ENCODE results near the gene SFTA2. TPM values are rescaled to one million over a fixed set of nuclear protein-coding genes. Genes with fewer than 3 reads are reported as not detected.

Gene SFTA2
- total and polyA plus RNA-seq, 9 of the 15 experiments (the other 6 are each of a cell fraction or from before 2014, with no cell fraction given): not detected

DNA sequence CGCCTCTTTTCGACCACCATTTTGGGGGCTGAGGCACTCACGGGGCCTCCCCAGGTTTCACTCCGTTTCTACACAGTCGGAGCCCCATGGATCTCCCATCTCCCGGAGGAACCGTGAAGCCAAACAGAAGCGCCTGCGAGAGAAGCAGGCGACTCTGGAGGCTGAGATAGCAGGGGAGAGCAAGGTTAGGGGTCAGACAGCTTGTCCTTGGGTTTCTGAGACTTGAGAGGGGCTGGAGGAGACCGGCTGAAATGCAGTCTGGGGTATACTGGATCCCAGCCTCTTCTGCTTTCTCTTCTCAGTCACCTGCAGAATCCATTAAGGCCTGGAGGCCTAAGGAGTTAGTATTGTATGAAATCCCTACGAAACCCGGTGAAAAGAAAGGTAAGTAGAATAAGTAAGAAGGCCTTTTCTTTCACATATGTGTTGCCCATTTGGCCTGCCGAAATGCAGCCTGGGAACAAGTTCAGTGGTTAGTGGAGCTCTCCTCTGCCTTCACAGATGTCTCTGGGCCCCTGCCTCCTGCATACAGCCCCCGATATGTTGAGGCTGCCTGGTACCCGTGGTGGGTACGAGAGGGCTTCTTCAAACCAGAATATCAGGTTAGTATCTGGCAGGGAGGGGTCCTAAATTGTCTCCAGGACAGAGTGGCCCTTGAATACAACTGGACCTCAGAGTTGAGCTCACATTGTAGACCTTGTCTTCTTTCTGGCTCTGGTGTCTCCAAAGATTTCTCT, 16.9 kb downstream of the SFTA2 start (continued):
- TF ChIP-seq CHD1 (IDR thresholded peaks at IDR 0.05; ENCODE audit: low read length) (peak; percentile 0), NELFE (IDR thresholded peaks at IDR 0.05; ENCODE audit: insufficient read depth, insufficient read length) (no peak), ZNF589 (CRISPR knock-in tag; IDR thresholded peaks at IDR 0.05; ENCODE audit: low read depth) (peak; percentile 67; the same call in 1 of the 2 replicates), POLR2AphosphoS5 (IDR thresholded peaks at IDR 0.05; ENCODE audit: control insufficient read depth, insufficient read depth, low read depth, low read length) (peak; percentile 64; the same call in 1 of the 2 replicates), ZNF778 (CRISPR knock-in tag; IDR thresholded peaks at IDR 0.05) (no peak), ZNF354B (CRISPR knock-in tag; IDR thresholded peaks at IDR 0.05) (no peak), THRAP3 (IDR thresholded peaks at IDR 0.05; ENCODE audit: borderline replicate concordance) (0 out of 2 replicates have a peak, but pooled peaks have one; percentile 14), SIRT6 (IDR thresholded peaks at IDR 0.05; ENCODE audit: low read depth, low read length) (no peak), SPI1 (IDR thresholded peaks at IDR 0.05; ENCODE audit: borderline replicate concordance, low read depth, low read length) (0 out of 2 replicates have a peak, but pooled peaks have one; percentile 2), POLR2A (conservative IDR thresholded peaks at IDR 0.05) (no peak; the same call in 1 of the 2 replicates), ZNF76 (CRISPR knock-in tag; IDR thresholded peaks at IDR 0.05; ENCODE audit: borderline replicate concordance) (no peak), TRIM28 (IDR thresholded peaks at IDR 0.05) (no peak), SRSF9 (IDR thresholded peaks at IDR 0.05; ENCODE audit: borderline replicate concordance, low read depth, low read length) (no peak), NONO (IDR thresholded peaks at IDR 0.05; ENCODE audit: low read depth in 2 of 2, low read length in 1 of 2) (0 out of 4 replicates have a peak, but pooled peaks of 1 of the 2 experiments have one; percentile 31), HNRNPUL1 (IDR thresholded peaks at IDR 0.05; ENCODE audit: low read length) (0 out of 2 replicates have a peak, but pooled peaks have one; percentile 5), CBFA2T2 (conservative IDR thresholded peaks at IDR 0.05) (peak; percentile 49; the same call in 1 of the 2 replicates), DNMT1 (IDR thresholded peaks at IDR 0.05) (no peak), SAP30 (IDR thresholded peaks at IDR 0.05; ENCODE audit: borderline replicate concordance, insufficient read depth, low read depth, low read length, poor library complexity, severe bottlenecking) (no peak), PML (IDR thresholded peaks at IDR 0.05; ENCODE audit: low read length) (no peak), MAZ (CRISPR knock-in tag; conservative IDR thresholded peaks at IDR 0.05 in 1 of 2, IDR thresholded peaks at IDR 0.05 in 1 of 2) (no peak), NR2F6 (CRISPR knock-in tag; IDR thresholded peaks at IDR 0.05) (no peak)
- TF ChIP-seq, protein P1, sequence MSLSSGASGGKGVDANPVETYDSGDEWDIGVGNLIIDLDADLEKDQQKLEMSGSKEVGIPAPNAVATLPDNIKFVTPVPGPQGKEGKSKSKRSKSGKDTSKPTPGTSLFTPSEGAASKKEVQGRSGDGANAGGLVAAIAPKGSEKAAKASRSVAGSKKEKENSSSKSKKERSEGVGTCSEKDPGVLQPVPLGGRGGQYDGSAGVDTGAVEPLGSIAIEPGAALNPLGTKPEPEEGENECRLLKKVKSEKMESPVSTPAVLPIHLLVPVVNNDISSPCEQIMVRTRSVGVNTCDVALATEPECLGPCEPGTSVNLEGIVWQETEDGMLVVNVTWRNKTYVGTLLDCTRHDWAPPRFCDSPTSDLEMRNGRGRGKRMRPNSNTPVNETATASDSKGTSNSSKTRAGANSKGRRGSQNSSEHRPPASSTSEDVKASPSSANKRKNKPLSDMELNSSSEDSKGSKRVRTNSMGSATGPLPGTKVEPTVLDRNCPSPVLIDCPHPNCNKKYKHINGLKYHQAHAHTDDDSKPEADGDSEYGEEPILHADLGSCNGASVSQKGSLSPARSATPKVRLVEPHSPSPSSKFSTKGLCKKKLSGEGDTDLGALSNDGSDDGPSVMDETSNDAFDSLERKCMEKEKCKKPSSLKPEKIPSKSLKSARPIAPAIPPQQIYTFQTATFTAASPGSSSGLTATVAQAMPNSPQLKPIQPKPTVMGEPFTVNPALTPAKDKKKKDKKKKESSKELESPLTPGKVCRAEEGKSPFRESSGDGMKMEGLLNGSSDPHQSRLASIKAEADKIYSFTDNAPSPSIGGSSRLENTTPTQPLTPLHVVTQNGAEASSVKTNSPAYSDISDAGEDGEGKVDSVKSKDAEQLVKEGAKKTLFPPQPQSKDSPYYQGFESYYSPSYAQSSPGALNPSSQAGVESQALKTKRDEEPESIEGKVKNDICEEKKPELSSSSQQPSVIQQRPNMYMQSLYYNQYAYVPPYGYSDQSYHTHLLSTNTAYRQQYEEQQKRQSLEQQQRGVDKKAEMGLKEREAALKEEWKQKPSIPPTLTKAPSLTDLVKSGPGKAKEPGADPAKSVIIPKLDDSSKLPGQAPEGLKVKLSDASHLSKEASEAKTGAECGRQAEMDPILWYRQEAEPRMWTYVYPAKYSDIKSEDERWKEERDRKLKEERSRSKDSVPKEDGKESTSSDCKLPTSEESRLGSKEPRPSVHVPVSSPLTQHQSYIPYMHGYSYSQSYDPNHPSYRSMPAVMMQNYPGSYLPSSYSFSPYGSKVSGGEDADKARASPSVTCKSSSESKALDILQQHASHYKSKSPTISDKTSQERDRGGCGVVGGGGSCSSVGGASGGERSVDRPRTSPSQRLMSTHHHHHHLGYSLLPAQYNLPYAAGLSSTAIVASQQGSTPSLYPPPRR (CRISPR knock-in tag; IDR thresholded peaks at IDR 0.05; ENCODE audit: borderline replicate concordance): 0 out of 2 replicates have a peak, but pooled peaks have one; percentile 53
- TF ChIP-seq, protein P2, sequence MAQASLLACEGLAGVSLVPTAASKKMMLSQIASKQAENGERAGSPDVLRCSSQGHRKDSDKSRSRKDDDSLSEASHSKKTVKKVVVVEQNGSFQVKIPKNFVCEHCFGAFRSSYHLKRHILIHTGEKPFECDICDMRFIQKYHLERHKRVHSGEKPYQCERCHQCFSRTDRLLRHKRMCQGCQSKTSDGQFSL (CRISPR knock-in tag; IDR thresholded peaks at IDR 0.05): no peak
- TF ChIP-seq, protein P2 (tag; IDR thresholded peaks at IDR 0.05): no peak

Data from K562 (cell line).